Adrenal gland (tissue), 12 donors: ENCODE data around the gene IL10. TPM values are rescaled to one million over a fixed set of nuclear protein-coding genes. Genes with fewer than 3 reads are reported as not detected.

Experiments used
- DNase-seq, 7 donors: peaks; one replicate each; pipeline ENCODE4 v3.0.0-alpha.2; 2019 to 2020
- H3K27ac ChIP-seq, 5 donors: fragments of 200-600 bp; sonication (generic) in 4 of 5; 1 replicate in 3 of 5; 2 replicates in 2 of 5; pipeline versions ENCODE4 v1.5.1 to v1.8.0; 2016 to 2020; ENCODE audit warnings: mild to moderate bottlenecking in 1 of 5
- H3K27me3 ChIP-seq: fragments of 200-600 bp; 2 replicates; pipeline ENCODE4 v1.8.0; 2021
- H3K36me3 ChIP-seq, 2 donors: fragments of 200-600 bp; replicated peaks in 1 of 2; 1 replicate in 1 of 2; 2 replicates in 1 of 2; pipeline versions ENCODE4 v1.5.1 to v1.8.0; 2018 to 2022
- H3K4me1 ChIP-seq, 2 donors: fragments of 200-600 bp; replicated peaks in 1 of 2; 1 replicate in 1 of 2; 2 replicates in 1 of 2; pipeline versions ENCODE4 v1.5.1 to v1.8.0; 2018 to 2021
- H3K4me3 ChIP-seq, 4 donors: fragments of 200-600 bp; sonication (generic) in 3 of 4; one replicate each; pipeline ENCODE4 v1.5.1; 2016 to 2018
- H3K9me3 ChIP-seq, 3 donors: fragments of 200-600 bp; sonication (generic) in 1 of 3; replicated peaks in 1 of 3; 1 replicate in 2 of 3; 2 replicates in 1 of 3; pipeline versions ENCODE4 v1.5.1 to v1.8.0; 2016 to 2021
- POLR2A ChIP-seq, 2 donors: fragments of 450-650 bp; IDR thresholded peaks; one replicate each; pipeline ENCODE4 v1.6.1; 2017; ENCODE audit warnings: antibody characterized with exemption in 2 of 2, mild to moderate bottlenecking in 2 of 2, moderate library complexity in 1 of 2
- WGBS, 4 donors: extraction: QIAGEN DNeasy Blood & Tissue Kit in 2 of 4; methylation state at CpG; one replicate each; pipeline versions ENCODE4 v1.1.5 to v1.1.7; 2013 to 2017; 5-methylcytosine and 5-hydroxymethylcytosine counted together
- intact Hi-C, 2 donors: fragments of 100-400 bp; cut with DNase I; formaldehyde crosslinking; loops; one replicate each; pipeline versions ENCODE4 v1.14.1 to v1.15.0; 2022 to 2023
- polyA plus RNA-seq, 3 donors: library from polyadenylated mRNA; stranded (reverse); fragments of 200-250 nt in 2 of 3; fragments of 350-450 nt in 1 of 3; fragmentation: Illumina TruSeq in 1 of 3; extraction: RNeasy Lipid Tissue Mini Kit (QIAGEN cat#74804) in 1 of 3; gene quantifications; one replicate each; pipeline ENCODE4 v1.2.3, GENCODE V29; 2013 to 2014
- total RNA-seq, 9 donors: library from RNA; depleted of rRNA in 4 of 9; stranded (reverse); fragments of >200 nt in 4 of 9; fragments of 120-200 nt in 1 of 9; fragmentation: NEBNext Ultra II Directional in 1 of 9; extraction: Animal tissue kit (Norgen Biotek cat#: 25700) in 1 of 9; gene quantifications; one replicate each; pipeline versions ENCODE4 v1.1.0 to v1.2.4, GENCODE V29; 2013 to 2023
- TF ChIP-seq, protein P1 (sequence below), 6 experiments: fragments of 450-650 bp in 4 of 6; fragments of 200-600 bp in 2 of 6; sonication (generic) in 1 of 6; IDR thresholded peaks; 1 replicate in 5 of 6; 2 replicates in 1 of 6; pipeline versions ENCODE4 v1.5.1 to v1.8.0; 2016 to 2021; ENCODE audit warnings: antibody characterized with exemption in 6 of 6, mild to moderate bottlenecking in 2 of 6, moderate library complexity in 1 of 6
- donor health status: healthy with polysubstance abuse.
- donor health status: Bipolar disorder and iron deficiency.
- donor health status: DM: yes; HTN: yes; CAD: no.
- donor health status: DM: no; HTN: no; CAD: no.
- donor health status: DM: no; HTN: no; CAD: no.
- donor health status: DM: yes; HTN: yes; CAD: no.

Gene IL10
- total and polyA plus RNA-seq, 12 donors, result 0.33 to 8.5 (median 2.9) TPM

DNA sequence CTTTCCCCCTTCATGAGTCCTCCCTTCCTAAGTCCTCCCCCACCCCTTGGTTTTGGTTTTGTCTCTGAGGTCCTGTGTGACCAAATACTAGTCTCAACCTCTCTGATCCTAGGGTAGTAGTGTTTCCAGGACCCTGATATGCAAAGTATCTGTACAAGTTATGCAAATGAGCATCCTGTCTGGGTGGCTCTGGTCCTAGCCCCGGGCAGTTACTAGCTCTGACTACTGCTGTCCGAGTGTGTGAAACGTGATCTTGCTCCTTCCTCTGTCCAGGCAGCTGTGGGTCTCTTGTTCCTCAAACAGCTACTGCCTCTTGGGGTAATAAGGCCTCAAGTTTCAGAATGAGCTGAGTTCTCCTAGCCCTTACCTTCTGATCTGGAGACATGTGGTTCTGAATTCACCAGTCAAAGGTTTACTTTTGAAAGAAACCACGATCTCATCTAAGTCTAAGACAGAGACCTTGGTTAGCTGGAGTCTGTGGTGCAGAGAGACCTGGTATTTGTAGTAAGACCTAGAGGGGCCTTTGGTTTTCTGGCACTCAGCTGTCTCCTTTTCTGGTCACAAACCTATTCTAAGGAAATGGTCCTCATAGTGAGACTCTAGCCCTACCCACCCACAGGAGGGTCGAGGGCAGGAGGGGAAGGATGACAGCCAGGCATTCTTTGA is 32.8 kb downstream of the IL10 start:
- intact Hi-C loops, result loop anchor here in 1 of 2 donors (10.0 kb wide), 2 partner anchors 65 to 165 kb away; no protein-coding TSS in a partner anchor
- no peak for TF ChIP-seq POLR2A (IDR thresholded peaks at IDR 0.05)
- TF ChIP-seq, protein P1, sequence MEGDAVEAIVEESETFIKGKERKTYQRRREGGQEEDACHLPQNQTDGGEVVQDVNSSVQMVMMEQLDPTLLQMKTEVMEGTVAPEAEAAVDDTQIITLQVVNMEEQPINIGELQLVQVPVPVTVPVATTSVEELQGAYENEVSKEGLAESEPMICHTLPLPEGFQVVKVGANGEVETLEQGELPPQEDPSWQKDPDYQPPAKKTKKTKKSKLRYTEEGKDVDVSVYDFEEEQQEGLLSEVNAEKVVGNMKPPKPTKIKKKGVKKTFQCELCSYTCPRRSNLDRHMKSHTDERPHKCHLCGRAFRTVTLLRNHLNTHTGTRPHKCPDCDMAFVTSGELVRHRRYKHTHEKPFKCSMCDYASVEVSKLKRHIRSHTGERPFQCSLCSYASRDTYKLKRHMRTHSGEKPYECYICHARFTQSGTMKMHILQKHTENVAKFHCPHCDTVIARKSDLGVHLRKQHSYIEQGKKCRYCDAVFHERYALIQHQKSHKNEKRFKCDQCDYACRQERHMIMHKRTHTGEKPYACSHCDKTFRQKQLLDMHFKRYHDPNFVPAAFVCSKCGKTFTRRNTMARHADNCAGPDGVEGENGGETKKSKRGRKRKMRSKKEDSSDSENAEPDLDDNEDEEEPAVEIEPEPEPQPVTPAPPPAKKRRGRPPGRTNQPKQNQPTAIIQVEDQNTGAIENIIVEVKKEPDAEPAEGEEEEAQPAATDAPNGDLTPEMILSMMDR (IDR thresholded peaks at IDR 0.05), result no peak
- peaks cover 0 to 9% of the 10 kb centered on the region in 2 donors for H3K36me3 ChIP-seq
- WGBS, 4 donors, result 47 to 67% (median 58%) methylated on average over 5 of the region's 5 CpGs
- H3K4me1 ChIP-seq, result peaks cover 0 to 11% of the 10 kb centered on the region in 2 donors
- H3K27me3 ChIP-seq, result no peaks in the 10 kb centered on the region
- H3K4me3 ChIP-seq, result no peak overlapping the region
- H3K27ac ChIP-seq, result no peak overlapping the region
- no peaks in the 10 kb centered on the region for H3K9me3 ChIP-seq
- peak in 1 of 7 donors; percentile 56 for DNase-seq

DNA sequence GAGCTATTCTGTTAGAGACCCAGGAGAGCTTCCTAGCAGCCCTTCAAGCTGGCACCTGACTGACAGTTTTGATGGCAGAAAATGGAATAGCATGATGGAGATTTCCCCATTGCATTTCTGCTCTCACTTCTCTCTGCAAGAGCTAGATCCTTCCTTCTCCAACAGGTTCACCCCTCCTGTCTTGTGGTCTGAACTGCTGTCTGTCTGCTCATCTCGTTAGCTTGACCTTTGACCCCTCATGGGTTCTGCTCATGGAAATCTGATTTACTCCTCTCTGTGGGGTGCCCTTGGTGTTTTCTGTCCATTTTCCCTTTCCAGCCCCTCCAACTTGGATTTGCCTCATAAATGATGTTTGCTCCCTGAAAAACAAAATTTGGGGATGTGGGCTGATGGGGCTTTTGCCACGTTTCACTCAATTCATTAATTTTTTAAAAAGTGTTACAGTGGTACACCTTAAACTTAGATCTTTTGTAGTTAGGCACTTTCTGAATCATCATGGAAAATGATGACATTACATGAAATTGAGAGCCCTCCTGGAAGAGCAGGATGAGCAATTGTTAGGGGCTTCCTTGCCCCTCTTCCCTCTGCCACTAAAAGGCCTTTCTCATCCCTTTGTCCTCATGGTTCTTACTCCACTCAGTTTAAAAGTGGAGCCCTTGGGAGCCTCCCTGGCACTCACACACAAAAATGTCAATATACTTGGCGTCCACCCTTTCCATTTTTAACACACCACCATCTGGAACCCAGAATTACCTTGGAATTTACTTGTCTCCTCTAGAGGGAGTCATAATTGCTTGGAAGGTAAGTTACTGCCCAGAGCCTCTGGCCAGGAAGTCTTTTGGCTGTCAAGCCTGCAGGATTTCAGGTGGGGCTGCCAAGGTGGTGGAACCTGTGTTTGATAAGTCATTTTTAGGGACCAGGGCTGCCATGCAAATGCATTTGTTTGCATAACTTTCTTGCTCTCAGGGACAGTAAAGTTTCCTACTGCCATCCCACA is 33.6 kb downstream of the IL10 start:
- WGBS, 4 donors, result 63 to 79% (median 73%) methylated on average over 3 of the region's 3 CpGs
- no peak for TF ChIP-seq POLR2A (IDR thresholded peaks at IDR 0.05)
- TF ChIP-seq, protein P1 (IDR thresholded peaks at IDR 0.05), result peak in 1 of 6 experiments; percentile 14
- no peak for DNase-seq
- Histone ChIP-seq H3K4me3 (no peak overlapping the region), H3K27ac (no peak overlapping the region), H3K27me3 (no peaks in the 10 kb centered on the region), H3K4me1 (peaks cover 0 to 11% of the 10 kb centered on the region in 2 donors), H3K36me3 (peaks cover 0 to 15% of the 10 kb centered on the region in 2 donors), H3K9me3 (no peaks in the 10 kb centered on the region)
- intact Hi-C loops, result loop anchor here in 1 of 2 donors (10.0 kb wide), 2 partner anchors 66 to 166 kb away; no protein-coding TSS in a partner anchor

DNA sequence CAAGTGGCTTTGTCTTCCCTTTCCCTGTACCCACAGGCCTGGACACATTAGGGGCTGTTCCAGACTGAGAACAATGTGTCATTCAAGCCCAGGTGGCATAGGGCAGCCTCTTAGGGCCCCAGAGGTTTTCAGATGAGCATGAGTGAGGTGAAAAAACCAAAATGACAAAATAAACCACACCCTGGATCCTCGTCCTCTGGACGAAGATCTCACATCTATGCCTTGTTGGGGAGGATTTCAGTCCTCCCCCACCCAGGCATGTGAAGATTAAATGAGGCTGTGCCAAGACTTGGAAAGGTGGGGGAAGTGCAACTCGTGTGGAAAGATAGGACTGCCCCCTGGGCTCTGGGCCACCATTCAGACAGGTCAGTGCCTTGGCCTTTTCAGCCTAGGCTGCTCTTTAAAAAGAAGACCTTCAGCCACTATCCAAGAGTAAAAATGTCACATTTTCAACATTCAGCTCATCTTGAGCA is 34.5 kb downstream of the IL10 start:
- TF ChIP-seq, protein P1 (IDR thresholded peaks at IDR 0.05), result no peak
- H3K36me3 ChIP-seq, result peaks cover 0 to 24% of the 10 kb centered on the region in 2 donors
- intact Hi-C loops, result loop anchor here in 1 of 2 donors (10.0 kb wide), 2 partner anchors 67 to 167 kb away; no protein-coding TSS in a partner anchor
- DNase-seq, result peak in 3 of 7 donors; percentile 54 to 63 (median 57)
- H3K27me3 ChIP-seq, result no peaks in the 10 kb centered on the region
- H3K4me3 ChIP-seq, result no peak overlapping the region
- 25 to 49% (median 44%) methylated on average over 3 of the region's 3 CpGs for WGBS, 4 donors
- no peaks in the 10 kb centered on the region for H3K9me3 ChIP-seq
- H3K4me1 ChIP-seq, result peaks cover 6 to 11% of the 10 kb centered on the region in 2 donors
- H3K27ac ChIP-seq, result peak overlapping the region in 1 of 5 donors; percentile 10
